ENCODE data around the gene CD151. TPM values are rescaled to one million over a fixed set of nuclear protein-coding genes. Genes with fewer than 3 reads are reported as not detected.
A peak's percentile ranks its signal among the peaks of the same experiment; 100 is the strongest.

Gene CD151
- total RNA-seq, 1 experiment from 2014 or later, result 296 TPM

DNA sequence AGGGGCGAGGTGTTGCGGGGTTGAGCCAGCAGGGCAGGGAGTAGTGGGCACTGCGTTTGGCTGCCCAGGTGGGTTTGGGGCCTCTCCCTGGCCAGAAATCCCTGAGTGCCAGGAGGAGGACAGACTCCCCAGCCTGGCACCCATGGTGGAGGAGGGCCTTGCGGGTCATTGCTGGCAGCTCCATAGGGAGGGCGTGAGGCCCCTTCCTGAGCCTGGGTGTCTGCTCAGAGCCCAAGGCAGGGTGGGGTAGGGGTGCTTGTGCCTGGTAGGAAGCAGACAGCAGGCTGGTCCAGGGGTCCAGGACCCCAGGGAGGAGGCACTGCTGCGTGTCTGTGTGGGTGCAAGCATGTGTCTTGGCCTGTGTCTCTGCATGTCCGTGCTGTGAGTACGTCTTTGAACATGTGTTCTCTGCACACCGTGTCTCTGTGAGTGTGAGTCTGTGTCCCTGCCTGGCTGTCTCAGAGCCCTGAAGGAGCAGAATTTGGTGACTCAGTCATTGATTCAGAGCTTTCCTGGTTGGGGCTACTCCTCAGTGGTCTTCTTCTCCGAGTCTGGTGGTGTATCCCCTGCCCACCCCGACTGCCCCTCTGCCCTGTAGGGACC, 13.8 kb downstream of the CD151 start:
- Histone ChIP-seq H3K27ac (ENCODE audit: low read depth, low read length) (peak overlapping the region; percentile 8; the same call in 1 of the 2 replicates), H3K4me1 (ENCODE audit: control insufficient read depth in 1 of 2, insufficient read depth in 2 of 2, low read length in 2 of 2) (peaks cover 17 to 39% of the 10 kb centered on the region in 2 experiments), H3K36me3 (ENCODE audit: control insufficient read depth in 1 of 2, insufficient read depth in 2 of 2, low read length in 2 of 2) (no peaks in the 10 kb centered on the region; a peak in 1 of 4 replicates), H3K27me3 (ENCODE audit: insufficient read depth, low read length) (no peaks in the 10 kb centered on the region), H4K20me1 (ENCODE audit: insufficient read depth) (no peaks in the 10 kb centered on the region), H3K9me3 (ENCODE audit: control insufficient read depth in 1 of 2, insufficient read depth in 1 of 2, low read depth in 1 of 2, low read length in 2 of 2) (no peaks in the 10 kb centered on the region), H3K9ac (ENCODE audit: low read length) (no peak overlapping the region), H3K4me2 (ENCODE audit: low read length) (no peak overlapping the region), H3K79me2 (ENCODE audit: insufficient read depth, low read length) (peaks cover 23% of the 10 kb centered on the region), H2AFZ (ENCODE audit: low read depth, low read length, poor library complexity, severe bottlenecking) (no peak overlapping the region), H3K9me2 (ENCODE audit: insufficient read depth) (no peaks in the 10 kb centered on the region), H3K4me3 (replicated peaks in 1 of 2; ENCODE audit: low read depth in 1 of 2, low read length in 2 of 2) (no peak overlapping the region)
- TF ChIP-seq SRF (IDR thresholded peaks at IDR 0.05; ENCODE audit: low read depth) (no peak), YY1 (IDR thresholded peaks at IDR 0.05; ENCODE audit: extremely low read depth, insufficient replicate concordance, low read depth, low read length) (no peak), CEBPB (IDR thresholded peaks at IDR 0.05; ENCODE audit: low read depth) (no peak), POLR2A (IDR thresholded peaks at IDR 0.05; ENCODE audit: borderline replicate concordance, extremely low read depth, insufficient read depth, insufficient read length) (no peak), ELF1 (IDR thresholded peaks at IDR 0.05; ENCODE audit: borderline replicate concordance, low read depth) (no peak), CBX3 (IDR thresholded peaks at IDR 0.05; ENCODE audit: low read depth) (no peak), JUND (IDR thresholded peaks at IDR 0.05) (no peak), EZH2phosphoT487 (IDR thresholded peaks at IDR 0.05; ENCODE audit: borderline replicate concordance) (no peak), POLR2AphosphoS5 (IDR thresholded peaks at IDR 0.05; ENCODE audit: low read depth, low read length) (no peak), ZFX (IDR thresholded peaks at IDR 0.05) (no peak), RAD21 (IDR thresholded peaks at IDR 0.05; ENCODE audit: low read depth) (no peak), EGR1 (IDR thresholded peaks at IDR 0.05; ENCODE audit: low read depth) (no peak), ZNF274 (IDR thresholded peaks at IDR 0.05; ENCODE audit: low read depth, low read length) (no peak), TCF7L2 (IDR thresholded peaks at IDR 0.05; ENCODE audit: borderline replicate concordance, extremely low read depth, insufficient read depth, insufficient read length) (no peak)
- TF ChIP-seq, protein P1, sequence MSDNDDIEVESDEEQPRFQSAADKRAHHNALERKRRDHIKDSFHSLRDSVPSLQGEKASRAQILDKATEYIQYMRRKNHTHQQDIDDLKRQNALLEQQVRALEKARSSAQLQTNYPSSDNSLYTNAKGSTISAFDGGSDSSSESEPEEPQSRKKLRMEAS (IDR thresholded peaks at IDR 0.05), result no peak
- TF ChIP-seq, protein P2, sequence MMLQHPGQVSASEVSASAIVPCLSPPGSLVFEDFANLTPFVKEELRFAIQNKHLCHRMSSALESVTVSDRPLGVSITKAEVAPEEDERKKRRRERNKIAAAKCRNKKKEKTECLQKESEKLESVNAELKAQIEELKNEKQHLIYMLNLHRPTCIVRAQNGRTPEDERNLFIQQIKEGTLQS (IDR thresholded peaks at IDR 0.05), result no peak
- TF ChIP-seq, protein P3, sequence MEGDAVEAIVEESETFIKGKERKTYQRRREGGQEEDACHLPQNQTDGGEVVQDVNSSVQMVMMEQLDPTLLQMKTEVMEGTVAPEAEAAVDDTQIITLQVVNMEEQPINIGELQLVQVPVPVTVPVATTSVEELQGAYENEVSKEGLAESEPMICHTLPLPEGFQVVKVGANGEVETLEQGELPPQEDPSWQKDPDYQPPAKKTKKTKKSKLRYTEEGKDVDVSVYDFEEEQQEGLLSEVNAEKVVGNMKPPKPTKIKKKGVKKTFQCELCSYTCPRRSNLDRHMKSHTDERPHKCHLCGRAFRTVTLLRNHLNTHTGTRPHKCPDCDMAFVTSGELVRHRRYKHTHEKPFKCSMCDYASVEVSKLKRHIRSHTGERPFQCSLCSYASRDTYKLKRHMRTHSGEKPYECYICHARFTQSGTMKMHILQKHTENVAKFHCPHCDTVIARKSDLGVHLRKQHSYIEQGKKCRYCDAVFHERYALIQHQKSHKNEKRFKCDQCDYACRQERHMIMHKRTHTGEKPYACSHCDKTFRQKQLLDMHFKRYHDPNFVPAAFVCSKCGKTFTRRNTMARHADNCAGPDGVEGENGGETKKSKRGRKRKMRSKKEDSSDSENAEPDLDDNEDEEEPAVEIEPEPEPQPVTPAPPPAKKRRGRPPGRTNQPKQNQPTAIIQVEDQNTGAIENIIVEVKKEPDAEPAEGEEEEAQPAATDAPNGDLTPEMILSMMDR (IDR thresholded peaks at IDR 0.05 in 2 of 3, conservative IDR thresholded peaks at IDR 0.05 in 1 of 3; ENCODE audit: borderline replicate concordance in 1 of 3, insufficient read depth in 1 of 3, low read depth in 2 of 3, low read length in 2 of 3), result no peak
- TF ChIP-seq, protein P4, sequence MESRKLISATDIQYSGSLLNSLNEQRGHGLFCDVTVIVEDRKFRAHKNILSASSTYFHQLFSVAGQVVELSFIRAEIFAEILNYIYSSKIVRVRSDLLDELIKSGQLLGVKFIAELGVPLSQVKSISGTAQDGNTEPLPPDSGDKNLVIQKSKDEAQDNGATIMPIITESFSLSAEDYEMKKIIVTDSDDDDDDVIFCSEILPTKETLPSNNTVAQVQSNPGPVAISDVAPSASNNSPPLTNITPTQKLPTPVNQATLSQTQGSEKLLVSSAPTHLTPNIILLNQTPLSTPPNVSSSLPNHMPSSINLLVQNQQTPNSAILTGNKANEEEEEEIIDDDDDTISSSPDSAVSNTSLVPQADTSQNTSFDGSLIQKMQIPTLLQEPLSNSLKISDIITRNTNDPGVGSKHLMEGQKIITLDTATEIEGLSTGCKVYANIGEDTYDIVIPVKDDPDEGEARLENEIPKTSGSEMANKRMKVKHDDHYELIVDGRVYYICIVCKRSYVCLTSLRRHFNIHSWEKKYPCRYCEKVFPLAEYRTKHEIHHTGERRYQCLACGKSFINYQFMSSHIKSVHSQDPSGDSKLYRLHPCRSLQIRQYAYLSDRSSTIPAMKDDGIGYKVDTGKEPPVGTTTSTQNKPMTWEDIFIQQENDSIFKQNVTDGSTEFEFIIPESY (IDR thresholded peaks at IDR 0.05; ENCODE audit: extremely low read depth, insufficient replicate concordance, low read length), result no peak
- TF ChIP-seq, protein P5, sequence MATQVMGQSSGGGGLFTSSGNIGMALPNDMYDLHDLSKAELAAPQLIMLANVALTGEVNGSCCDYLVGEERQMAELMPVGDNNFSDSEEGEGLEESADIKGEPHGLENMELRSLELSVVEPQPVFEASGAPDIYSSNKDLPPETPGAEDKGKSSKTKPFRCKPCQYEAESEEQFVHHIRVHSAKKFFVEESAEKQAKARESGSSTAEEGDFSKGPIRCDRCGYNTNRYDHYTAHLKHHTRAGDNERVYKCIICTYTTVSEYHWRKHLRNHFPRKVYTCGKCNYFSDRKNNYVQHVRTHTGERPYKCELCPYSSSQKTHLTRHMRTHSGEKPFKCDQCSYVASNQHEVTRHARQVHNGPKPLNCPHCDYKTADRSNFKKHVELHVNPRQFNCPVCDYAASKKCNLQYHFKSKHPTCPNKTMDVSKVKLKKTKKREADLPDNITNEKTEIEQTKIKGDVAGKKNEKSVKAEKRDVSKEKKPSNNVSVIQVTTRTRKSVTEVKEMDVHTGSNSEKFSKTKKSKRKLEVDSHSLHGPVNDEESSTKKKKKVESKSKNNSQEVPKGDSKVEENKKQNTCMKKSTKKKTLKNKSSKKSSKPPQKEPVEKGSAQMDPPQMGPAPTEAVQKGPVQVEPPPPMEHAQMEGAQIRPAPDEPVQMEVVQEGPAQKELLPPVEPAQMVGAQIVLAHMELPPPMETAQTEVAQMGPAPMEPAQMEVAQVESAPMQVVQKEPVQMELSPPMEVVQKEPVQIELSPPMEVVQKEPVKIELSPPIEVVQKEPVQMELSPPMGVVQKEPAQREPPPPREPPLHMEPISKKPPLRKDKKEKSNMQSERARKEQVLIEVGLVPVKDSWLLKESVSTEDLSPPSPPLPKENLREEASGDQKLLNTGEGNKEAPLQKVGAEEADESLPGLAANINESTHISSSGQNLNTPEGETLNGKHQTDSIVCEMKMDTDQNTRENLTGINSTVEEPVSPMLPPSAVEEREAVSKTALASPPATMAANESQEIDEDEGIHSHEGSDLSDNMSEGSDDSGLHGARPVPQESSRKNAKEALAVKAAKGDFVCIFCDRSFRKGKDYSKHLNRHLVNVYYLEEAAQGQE (IDR thresholded peaks at IDR 0.05; ENCODE audit: low read depth), result no peak
- intact Hi-C loops (cut with micrococcal nuclease), result no loop called here
- RAD21 ChIA-PET (ENCODE audit: low non-redundant PET in 1 of 2, low total read pairs in 2 of 2, uncharacterized antibody in 2 of 2, unreplicated experiment in 2 of 2), result interaction anchor here in 1 of 2 experiments (0.8 kb wide), 1 partner anchor 15 kb away, joined by 3 read pairs; no protein-coding TSS in a partner anchor
- ATAC-seq (no peak), DNase-seq (ENCODE audit: low read depth, low spot score) (no peak)
- POLR2A ChIA-PET, result interaction anchor here (0.7 to 1.4 kb wide), 4 partner anchors 8 to 27 kb away, joined by 3 to 4 read pairs (median 4); no protein-coding TSS in a partner anchor
- BruUV-seq (replicated peaks), result no TSS peak
- CTCF ChIA-PET, result no interaction called here
